K562 (cell line): ENCODE measurements around the gene LRRC59. TPM values are rescaled to one million over a fixed set of nuclear protein-coding genes. Genes with fewer than 3 reads are reported as not detected.

Source experiments
- CBFA2T3 ChIP-seq: fragments of 450-650 bp; IDR thresholded peaks from 2 replicates; pipeline ENCODE4 v1.6.1; 2017
- CHCHD3 ChIP-seq: fragments of 250-450 bp; sonication (Bioruptor Pico); IDR thresholded peaks from 2 replicates; pipeline ENCODE4 v2.1.2; 2022; ENCODE audit warnings: mild to moderate bottlenecking
- FUS ChIP-seq: fragments of 200-400 bp; formaldehyde crosslinking; optimal IDR thresholded peaks from 2 replicates; pipeline ENCODE3; 2017; ENCODE audit warnings: low read depth, low read length
- KDM2B ChIP-seq: fragments of 250-450 bp; sonication (Bioruptor Pico); IDR thresholded peaks from 2 replicates; pipeline ENCODE4 v1.8.0; 2021; ENCODE audit warnings: mild to moderate bottlenecking, moderate library complexity
- MAZ ChIP-seq, 2 experiments: fragments of 450-650 bp in 1 of 2; sonication (generic) in 1 of 2; formaldehyde crosslinking; IDR thresholded peaks in 1 of 2; conservative IDR thresholded peaks in 1 of 2; 2 replicates each; pipeline versions ENCODE4 v1.4.0 to v1.5.0; 2020; ENCODE audit warnings: mild to moderate bottlenecking in 1 of 2, missing genetic modification reagents in 1 of 2
- NR4A1 ChIP-seq, 2 experiments: fragments of 250-450 bp in 1 of 2; fragments of 450-650 bp in 1 of 2; sonication (Bioruptor Pico) in 1 of 2; IDR thresholded peaks; 2 replicates each; pipeline versions ENCODE4 v1.4.0 to v1.6.1; 2016 to 2020; ENCODE audit warnings: mild to moderate bottlenecking in 2 of 2, missing compliant biosample characterization in 1 of 2, missing genetic modification characterization in 1 of 2, moderate library complexity in 1 of 2
- POLR2AphosphoS5 ChIP-seq: IDR thresholded peaks from 2 replicates; pipeline ENCODE4 v1.6.1; 2011; ENCODE audit warnings: mild to moderate bottlenecking, low read depth, low read length, moderate library complexity; ENCODE audit not compliant: control insufficient read depth, insufficient read depth
- SMAD3 ChIP-seq: fragments of 450-650 bp; formaldehyde crosslinking; conservative IDR thresholded peaks from 2 replicates; pipeline ENCODE4 v1.4.0; 2020; ENCODE audit warnings: mild to moderate bottlenecking
- SREBF1 ChIP-seq: fragments of 150-350 bp; IDR thresholded peaks from 2 replicates; pipeline ENCODE4 v1.6.1; 2014; ENCODE audit warnings: antibody characterized with exemption, low read depth, low read length, borderline replicate concordance
- WHSC1 ChIP-seq: IDR thresholded peaks from one replicate; pipeline ENCODE4 v1.6.1; 2012; ENCODE audit warnings: low read length, control low read depth, inconsistent platforms
- ZNF263 ChIP-seq: sonication (generic); formaldehyde crosslinking; IDR thresholded peaks from 2 replicates; pipeline ENCODE4 v1.8.0; 2022; ENCODE audit warnings: mild to moderate bottlenecking, missing genetic modification reagents, borderline replicate concordance
- polyA plus RNA-seq, 8 experiments: library from polyadenylated mRNA; depleted of rRNA in 4 of 8; stranded (reverse) in 5 of 8; unstranded in 3 of 8; fragments of >200 nt; fragmentation: Nextera tagmentation in 2 of 8; fragmentation: Illumina TruSeq in 1 of 8; extraction: Ambion mirVana in 2 of 8; extraction: Trizol in 1 of 8; gene quantifications; 2 replicates each; pipeline versions ENCODE4 v1.2.1 to v1.2.3, GENCODE V29; 2011 to 2014; ENCODE audit warnings: inconsistent platforms in 1 of 8, missing spikeins in 1 of 8
- total RNA-seq, 7 experiments: library from RNA; depleted of rRNA in 6 of 7; stranded (reverse); fragments of >200 nt in 6 of 7; fragmentation: Illumina TruSeq in 2 of 7; extraction: Trizol in 2 of 7; gene quantifications; 2 replicates each; pipeline versions ENCODE4 v1.2.1 to v1.2.3, GENCODE V29; 2011 to 2021; ENCODE audit warnings: low replicate concordance in 1 of 7
- TF ChIP-seq, protein P1 (sequence below): sonication (generic); formaldehyde crosslinking; IDR thresholded peaks from 2 replicates; pipeline ENCODE4 v1.8.0; 2023; ENCODE audit warnings: missing genetic modification reagents, mild to moderate bottlenecking, borderline replicate concordance
- TF ChIP-seq, protein P2 (sequence below): fragments of 250-450 bp; sonication (Bioruptor Pico); IDR thresholded peaks from 2 replicates; pipeline ENCODE4 v1.4.0; 2020; ENCODE audit warnings: mild to moderate bottlenecking
- TF ChIP-seq, protein P3 (sequence below): fragments of 450-650 bp; IDR thresholded peaks from 2 replicates; pipeline ENCODE4 v1.6.1; 2017; ENCODE audit warnings: antibody characterized with exemption
- TF ChIP-seq, protein P4 (sequence below), 2 experiments: fragments of 250-450 bp in 1 of 2; fragments of 450-650 bp in 1 of 2; sonication (Bioruptor Pico) in 1 of 2; IDR thresholded peaks; 2 replicates each; pipeline versions ENCODE4 v1.6.1 to v1.8.0; 2016 to 2021; ENCODE audit warnings: mild to moderate bottlenecking in 2 of 2, moderate library complexity in 2 of 2, missing compliant biosample characterization in 1 of 2, missing genetic modification characterization in 1 of 2
- TF ChIP-seq, protein P5 (sequence below): sonication (generic); formaldehyde crosslinking; IDR thresholded peaks from 2 replicates; pipeline ENCODE4 v1.9.0; 2022; ENCODE audit warnings: mild to moderate bottlenecking, missing genetic modification reagents

LRRC59 gene
- total and polyA plus RNA-seq, 9 of the 15 experiments (the other 6 are each of a cell fraction or from before 2014, with no cell fraction given): 27.8 to 244 (median 154) TPM

DNA sequence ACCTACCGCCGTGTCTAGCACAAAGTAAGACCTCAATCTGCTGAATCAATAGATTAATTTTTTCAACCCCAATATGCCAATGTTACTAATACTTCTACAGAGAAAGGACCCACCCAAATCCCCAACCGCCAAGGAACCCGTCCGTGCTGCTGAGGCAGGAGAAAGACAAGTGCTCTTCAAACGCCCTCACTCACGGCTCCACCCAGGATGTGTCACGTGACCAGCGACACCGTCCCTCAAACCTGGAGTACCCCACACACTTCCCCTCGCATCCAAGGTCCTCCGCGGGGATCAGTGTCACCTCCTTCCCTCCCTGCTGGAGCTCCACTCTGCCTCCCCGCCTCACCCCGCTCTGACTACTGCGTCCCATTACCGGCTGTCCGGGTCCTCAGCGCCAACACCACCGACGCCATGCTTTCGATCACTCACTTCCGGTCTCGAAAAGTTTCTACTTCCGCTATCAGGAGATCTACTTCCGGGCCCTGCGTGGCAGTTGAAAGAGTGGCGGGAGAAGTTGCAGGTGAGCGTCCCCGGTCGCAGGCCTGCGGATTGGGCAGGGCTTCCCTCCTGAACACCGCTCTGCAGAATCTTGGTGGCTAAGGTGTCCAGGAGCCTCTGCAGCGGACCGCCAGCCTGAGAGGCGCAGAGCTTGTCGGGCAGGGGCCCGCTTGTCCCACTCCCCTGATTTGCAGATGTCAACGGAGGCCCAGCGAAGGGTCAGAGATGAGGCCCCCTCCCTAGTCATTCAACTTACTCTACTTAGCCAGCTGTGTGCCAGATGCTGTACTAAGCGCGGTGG, 24.4 kb downstream of the LRRC59 start, which contains the start of the genes EME1 and MRPL27 (continued):
- TF ChIP-seq, protein P1, sequence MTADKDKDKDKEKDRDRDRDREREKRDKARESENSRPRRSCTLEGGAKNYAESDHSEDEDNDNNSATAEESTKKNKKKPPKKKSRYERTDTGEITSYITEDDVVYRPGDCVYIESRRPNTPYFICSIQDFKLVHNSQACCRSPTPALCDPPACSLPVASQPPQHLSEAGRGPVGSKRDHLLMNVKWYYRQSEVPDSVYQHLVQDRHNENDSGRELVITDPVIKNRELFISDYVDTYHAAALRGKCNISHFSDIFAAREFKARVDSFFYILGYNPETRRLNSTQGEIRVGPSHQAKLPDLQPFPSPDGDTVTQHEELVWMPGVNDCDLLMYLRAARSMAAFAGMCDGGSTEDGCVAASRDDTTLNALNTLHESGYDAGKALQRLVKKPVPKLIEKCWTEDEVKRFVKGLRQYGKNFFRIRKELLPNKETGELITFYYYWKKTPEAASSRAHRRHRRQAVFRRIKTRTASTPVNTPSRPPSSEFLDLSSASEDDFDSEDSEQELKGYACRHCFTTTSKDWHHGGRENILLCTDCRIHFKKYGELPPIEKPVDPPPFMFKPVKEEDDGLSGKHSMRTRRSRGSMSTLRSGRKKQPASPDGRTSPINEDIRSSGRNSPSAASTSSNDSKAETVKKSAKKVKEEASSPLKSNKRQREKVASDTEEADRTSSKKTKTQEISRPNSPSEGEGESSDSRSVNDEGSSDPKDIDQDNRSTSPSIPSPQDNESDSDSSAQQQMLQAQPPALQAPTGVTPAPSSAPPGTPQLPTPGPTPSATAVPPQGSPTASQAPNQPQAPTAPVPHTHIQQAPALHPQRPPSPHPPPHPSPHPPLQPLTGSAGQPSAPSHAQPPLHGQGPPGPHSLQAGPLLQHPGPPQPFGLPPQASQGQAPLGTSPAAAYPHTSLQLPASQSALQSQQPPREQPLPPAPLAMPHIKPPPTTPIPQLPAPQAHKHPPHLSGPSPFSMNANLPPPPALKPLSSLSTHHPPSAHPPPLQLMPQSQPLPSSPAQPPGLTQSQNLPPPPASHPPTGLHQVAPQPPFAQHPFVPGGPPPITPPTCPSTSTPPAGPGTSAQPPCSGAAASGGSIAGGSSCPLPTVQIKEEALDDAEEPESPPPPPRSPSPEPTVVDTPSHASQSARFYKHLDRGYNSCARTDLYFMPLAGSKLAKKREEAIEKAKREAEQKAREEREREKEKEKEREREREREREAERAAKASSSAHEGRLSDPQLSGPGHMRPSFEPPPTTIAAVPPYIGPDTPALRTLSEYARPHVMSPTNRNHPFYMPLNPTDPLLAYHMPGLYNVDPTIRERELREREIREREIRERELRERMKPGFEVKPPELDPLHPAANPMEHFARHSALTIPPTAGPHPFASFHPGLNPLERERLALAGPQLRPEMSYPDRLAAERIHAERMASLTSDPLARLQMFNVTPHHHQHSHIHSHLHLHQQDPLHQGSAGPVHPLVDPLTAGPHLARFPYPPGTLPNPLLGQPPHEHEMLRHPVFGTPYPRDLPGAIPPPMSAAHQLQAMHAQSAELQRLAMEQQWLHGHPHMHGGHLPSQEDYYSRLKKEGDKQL (CRISPR knock-in tag): no peak
- TF ChIP-seq NR4A1 (CRISPR knock-in tag; IDR thresholded peaks at IDR 0.05) (peak; percentile 82; the same call in 1 of the 2 replicates), NR4A1 (tag; IDR thresholded peaks at IDR 0.05) (peak; percentile 68; the same call in 1 of the 2 replicates), ZNF263 (CRISPR knock-in tag) (peak; percentile 49), FUS (no peak), SREBF1 (peak; percentile 68; the same call in 1 of the 2 replicates), KDM2B (no peak), CHCHD3 (no peak), POLR2AphosphoS5 (peak; percentile 96), CBFA2T3 (no peak), WHSC1 (no peak), SMAD3 (CRISPR knock-in tag) (0 out of 2 replicates have a peak, but pooled peaks have one; percentile 26), MAZ (CRISPR knock-in tag; conservative IDR thresholded peaks at IDR 0.05 in 1 of 2, IDR thresholded peaks at IDR 0.05 in 1 of 2) (peak; percentile 39 to 78; a peak in 2 of 4 replicates)
- TF ChIP-seq, protein P2, sequence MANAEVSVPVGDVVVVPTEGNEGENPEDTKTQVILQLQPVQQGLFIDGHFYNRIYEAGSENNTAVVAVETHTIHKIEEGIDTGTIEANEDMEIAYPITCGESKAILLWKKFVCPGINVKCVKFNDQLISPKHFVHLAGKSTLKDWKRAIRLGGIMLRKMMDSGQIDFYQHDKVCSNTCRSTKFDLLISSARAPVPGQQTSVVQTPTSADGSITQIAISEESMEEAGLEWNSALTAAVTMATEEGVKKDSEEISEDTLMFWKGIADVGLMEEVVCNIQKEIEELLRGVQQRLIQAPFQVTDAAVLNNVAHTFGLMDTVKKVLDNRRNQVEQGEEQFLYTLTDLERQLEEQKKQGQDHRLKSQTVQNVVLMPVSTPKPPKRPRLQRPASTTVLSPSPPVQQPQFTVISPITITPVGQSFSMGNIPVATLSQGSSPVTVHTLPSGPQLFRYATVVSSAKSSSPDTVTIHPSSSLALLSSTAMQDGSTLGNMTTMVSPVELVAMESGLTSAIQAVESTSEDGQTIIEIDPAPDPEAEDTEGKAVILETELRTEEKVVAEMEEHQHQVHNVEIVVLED (CRISPR knock-in tag): peak; percentile 65
- TF ChIP-seq, protein P3, sequence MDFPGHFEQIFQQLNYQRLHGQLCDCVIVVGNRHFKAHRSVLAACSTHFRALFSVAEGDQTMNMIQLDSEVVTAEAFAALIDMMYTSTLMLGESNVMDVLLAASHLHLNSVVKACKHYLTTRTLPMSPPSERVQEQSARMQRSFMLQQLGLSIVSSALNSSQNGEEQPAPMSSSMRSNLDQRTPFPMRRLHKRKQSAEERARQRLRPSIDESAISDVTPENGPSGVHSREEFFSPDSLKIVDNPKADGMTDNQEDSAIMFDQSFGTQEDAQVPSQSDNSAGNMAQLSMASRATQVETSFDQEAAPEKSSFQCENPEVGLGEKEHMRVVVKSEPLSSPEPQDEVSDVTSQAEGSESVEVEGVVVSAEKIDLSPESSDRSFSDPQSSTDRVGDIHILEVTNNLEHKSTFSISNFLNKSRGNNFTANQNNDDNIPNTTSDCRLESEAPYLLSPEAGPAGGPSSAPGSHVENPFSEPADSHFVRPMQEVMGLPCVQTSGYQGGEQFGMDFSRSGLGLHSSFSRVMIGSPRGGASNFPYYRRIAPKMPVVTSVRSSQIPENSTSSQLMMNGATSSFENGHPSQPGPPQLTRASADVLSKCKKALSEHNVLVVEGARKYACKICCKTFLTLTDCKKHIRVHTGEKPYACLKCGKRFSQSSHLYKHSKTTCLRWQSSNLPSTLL: no peak
- TF ChIP-seq, protein P4, sequence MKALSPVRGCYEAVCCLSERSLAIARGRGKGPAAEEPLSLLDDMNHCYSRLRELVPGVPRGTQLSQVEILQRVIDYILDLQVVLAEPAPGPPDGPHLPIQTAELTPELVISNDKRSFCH (CRISPR knock-in tag; IDR thresholded peaks at IDR 0.05): no peak
- TF ChIP-seq, protein P4 (tag; IDR thresholded peaks at IDR 0.05): peak; percentile 87
- TF ChIP-seq, protein P5, sequence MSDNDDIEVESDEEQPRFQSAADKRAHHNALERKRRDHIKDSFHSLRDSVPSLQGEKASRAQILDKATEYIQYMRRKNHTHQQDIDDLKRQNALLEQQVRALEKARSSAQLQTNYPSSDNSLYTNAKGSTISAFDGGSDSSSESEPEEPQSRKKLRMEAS (CRISPR knock-in tag): peak; percentile 96
